Stimulated activated CD4-positive, alpha-beta T cell treated with anti-CD3 and anti-CD28 coated beads, TNF-alpha, amount 100 ng/mL, for 24 hours (primary cell): ENCODE measurements around the gene SMARCE1.

Source experiments
- DNase-seq, 3 experiments: peaks; one replicate each; pipeline ENCODE4 v3.0.0-alpha.2; 2020; ENCODE audit warnings: low read depth in 3 of 3

Gene SMARCE1

GRCh38 chr17:40647624-40648383, at the start of gene SMARCE1:
SMARCE1 (minus strand) TSS chr17:40647818; CDS start chr17:40645802, 2,016 bp downstream.
- DNase-seq, result peak; percentile 41 to 60 (median 44)

GRCh38 chr17:40697297-40697696, 49.7 kb upstream of the SMARCE1 start:
- no peak for DNase-seq

GRCh38 chr17:40696651-40697072, 49.0 kb upstream of the SMARCE1 start:
- DNase-seq, result no peak

GRCh38 chr17:40695874-40696472, 48.4 kb upstream of the SMARCE1 start:
- DNase-seq, result no peak

GRCh38 chr17:40694584-40694983, 47.0 kb upstream of the SMARCE1 start:
- DNase-seq, result no peak

GRCh38 chr17:40687106-40687505, 39.5 kb upstream of the SMARCE1 start:
- no peak for DNase-seq

GRCh38 chr17:40686192-40686591, 38.6 kb upstream of the SMARCE1 start:
- DNase-seq, result no peak

- no peak for DNase-seq
These were observed 33.4 kb upstream of the SMARCE1 start for GRCh38 chr17:40680998-40681397.

GRCh38 chr17:40679523-40679907, 31.9 kb upstream of the SMARCE1 start:
- DNase-seq, result no peak

GRCh38 chr17:40678902-40679522, 31.4 kb upstream of the SMARCE1 start:
- no peak for DNase-seq

- no peak for DNase-seq
These were observed 28.3 kb upstream of the SMARCE1 start for GRCh38 chr17:40675905-40676304.

- no peak for DNase-seq
These were observed 25.0 kb upstream of the SMARCE1 start for GRCh38 chr17:40672654-40673053.

- no peak for DNase-seq
These were observed 23.7 kb upstream of the SMARCE1 start for GRCh38 chr17:40671282-40671681.

GRCh38 chr17:40666331-40666730, 18.7 kb upstream of the SMARCE1 start:
- no peak for DNase-seq

- no peak for DNase-seq
These were observed 17.1 kb upstream of the SMARCE1 start, which contains the start of gene KRT222 for GRCh38 chr17:40664582-40665333. KRT222 (minus strand) TSS chr17:40665177; CDS start chr17:40665099, 78 bp downstream.

GRCh38 chr17:40663252-40663651, 15.6 kb upstream of the SMARCE1 start:
- DNase-seq, result no peak

GRCh38 chr17:40659911-40660310, 12.3 kb upstream of the SMARCE1 start:
- DNase-seq, result no peak

GRCh38 chr17:40658396-40658795, 10.8 kb upstream of the SMARCE1 start:
- no peak for DNase-seq

GRCh38 chr17:40651939-40652338, 4.3 kb upstream of the SMARCE1 start:
- no peak for DNase-seq

- DNase-seq, result no peak
These were observed 858 bp upstream of the SMARCE1 start for GRCh38 chr17:40648384-40648968.

- peak in 2 of 3 experiments; percentile 24 to 34 for DNase-seq
These were observed 611 bp downstream of the SMARCE1 start for GRCh38 chr17:40646791-40647623.
